HG02798 (cell line): Measurements from ENCODE around the gene FBXW9.
"Not testable (repeated sequence)": the region's sequence is repeated elsewhere in the genome, so short reads cannot be mapped to it uniquely, and the experiment has no call there.

Experiments used
- ATAC-seq: cut with Tn5 transposase; IDR thresholded peaks from one replicate; pipeline ENCODE4 v1.9.1; 2021; ENCODE audit warnings: mild to moderate bottlenecking; ENCODE audit not compliant: unreplicated experiment, poor library complexity

FBXW9 gene

GRCh38 chr19:12696366-12697335 is at the start of gene FBXW9:
Gene FBXW9 (minus strand): TSS chr19:12696631. CDS start chr19:12696581, 50 bp downstream.
- peak; percentile 79 for ATAC-seq

GRCh38 chr19:12745166-12745897 is 48.9 kb upstream of the FBXW9 start:
- no peak for ATAC-seq

GRCh38 chr19:12737835-12738351 is 41.5 kb upstream of the FBXW9 start:
- no peak for ATAC-seq

DNA sequence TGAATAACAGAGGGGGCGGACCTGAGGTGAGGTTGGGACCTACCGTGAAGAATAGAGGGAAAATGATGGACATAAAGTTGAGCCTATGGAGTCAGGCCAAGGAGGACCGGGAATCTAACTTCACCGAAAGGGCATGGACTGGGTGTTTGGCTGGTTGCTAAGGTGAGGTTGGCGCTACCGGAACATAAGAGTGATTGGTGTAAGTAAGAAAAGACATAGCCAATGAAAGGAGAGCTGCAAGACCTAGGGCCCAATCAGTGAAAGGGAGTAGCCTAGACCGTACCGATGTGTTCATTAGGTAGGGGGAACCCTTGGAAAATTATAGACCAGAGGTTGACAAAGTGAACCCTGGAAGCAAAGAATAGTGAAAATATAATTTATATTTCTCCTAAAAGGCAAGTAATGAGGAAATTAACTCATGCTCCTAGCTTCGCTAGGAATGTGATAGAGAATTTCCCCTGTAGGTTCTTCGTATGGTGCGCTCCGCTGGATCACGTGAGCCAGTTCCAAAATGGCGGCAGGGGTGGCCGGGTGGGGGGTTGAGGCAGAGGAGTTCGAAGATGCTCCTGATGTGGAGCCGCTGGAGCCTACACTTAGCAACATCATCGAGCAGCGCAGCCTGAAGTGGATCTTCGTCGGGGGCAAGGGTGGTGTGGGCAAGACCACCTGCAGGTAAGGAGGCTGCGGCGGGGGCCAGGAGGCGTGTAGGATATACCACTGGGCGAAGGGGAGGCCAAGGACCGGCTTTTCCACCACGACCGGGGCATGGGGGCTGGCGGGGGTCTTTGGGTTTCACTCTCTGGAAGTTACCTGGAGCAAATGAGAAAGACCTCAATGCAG is 40.8 kb upstream of the FBXW9 start, which contains the start of gene GET3:
Gene GET3, plus strand, starts transcription at position 503 of the 840 bp plus-strand sequence. Its CDS starts 9 bp downstream, at position 512.
- peak; percentile 78 for ATAC-seq

- ATAC-seq = no peak
These were observed 37.2 kb upstream of the FBXW9 start for GRCh38 chr19:12733369-12734214.

- no peak for ATAC-seq
These were observed 34.9 kb upstream of the FBXW9 start for GRCh38 chr19:12731337-12731736.

DNA sequence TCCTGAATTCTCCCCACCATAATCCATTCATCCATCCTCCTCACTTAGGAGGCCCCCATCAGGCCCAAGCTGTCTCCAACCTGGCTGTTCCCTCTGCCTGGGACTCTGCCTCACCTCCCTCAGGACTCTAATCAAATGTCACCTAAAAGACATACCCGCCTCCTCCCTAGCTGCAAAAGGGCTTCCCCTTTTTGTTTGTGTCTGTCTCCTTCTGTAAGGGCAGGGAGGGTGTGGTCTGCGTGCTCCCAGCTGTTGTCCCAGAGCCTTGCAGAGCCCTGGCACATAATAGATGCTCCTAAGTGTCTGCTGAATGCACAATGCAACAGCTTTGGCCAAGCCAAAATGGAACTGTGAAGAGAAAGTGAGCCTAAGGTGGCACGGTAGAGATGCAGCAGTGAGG is 33.6 kb upstream of the FBXW9 start:
- no peak for ATAC-seq

DNA sequence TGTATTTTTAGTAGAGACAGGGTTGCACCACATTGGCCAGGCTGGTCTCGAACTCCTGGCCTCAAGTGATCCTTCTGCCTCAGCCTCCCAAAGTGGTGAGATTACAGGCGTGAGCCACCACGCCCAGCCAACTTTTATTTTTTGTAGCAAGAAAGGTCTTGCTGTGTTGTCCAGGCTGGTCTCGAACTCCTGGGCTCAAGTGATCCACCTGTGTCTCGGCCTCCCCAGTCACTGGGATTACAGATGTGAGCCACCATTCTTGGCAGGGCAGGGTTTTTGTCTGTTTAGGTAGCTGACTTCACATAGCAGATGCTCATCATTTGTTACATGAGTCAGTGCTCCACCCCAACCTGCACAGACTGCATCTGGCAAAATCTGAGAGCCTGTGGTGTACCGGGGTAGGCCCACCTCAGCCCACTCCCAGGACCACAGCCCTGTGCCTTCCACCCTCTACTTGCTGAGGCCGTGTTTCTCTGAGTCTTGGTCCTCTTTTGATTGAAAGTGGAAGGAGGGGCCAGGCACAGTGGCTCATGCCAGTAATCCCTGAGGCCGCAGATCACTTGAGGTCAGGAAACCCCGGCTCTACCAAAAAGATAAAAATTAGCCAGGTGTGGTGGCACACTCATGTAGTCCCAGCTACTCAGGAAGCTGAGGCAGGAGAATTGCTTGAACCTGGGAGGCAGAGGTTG is 31.5 kb upstream of the FBXW9 start:
- ATAC-seq = no peak

- no peak for ATAC-seq
These were observed 30.5 kb upstream of the FBXW9 start for GRCh38 chr19:12726988-12727316.

GRCh38 chr19:12725612-12726011 is 29.2 kb upstream of the FBXW9 start:
- not testable (repeated sequence) for ATAC-seq

DNA sequence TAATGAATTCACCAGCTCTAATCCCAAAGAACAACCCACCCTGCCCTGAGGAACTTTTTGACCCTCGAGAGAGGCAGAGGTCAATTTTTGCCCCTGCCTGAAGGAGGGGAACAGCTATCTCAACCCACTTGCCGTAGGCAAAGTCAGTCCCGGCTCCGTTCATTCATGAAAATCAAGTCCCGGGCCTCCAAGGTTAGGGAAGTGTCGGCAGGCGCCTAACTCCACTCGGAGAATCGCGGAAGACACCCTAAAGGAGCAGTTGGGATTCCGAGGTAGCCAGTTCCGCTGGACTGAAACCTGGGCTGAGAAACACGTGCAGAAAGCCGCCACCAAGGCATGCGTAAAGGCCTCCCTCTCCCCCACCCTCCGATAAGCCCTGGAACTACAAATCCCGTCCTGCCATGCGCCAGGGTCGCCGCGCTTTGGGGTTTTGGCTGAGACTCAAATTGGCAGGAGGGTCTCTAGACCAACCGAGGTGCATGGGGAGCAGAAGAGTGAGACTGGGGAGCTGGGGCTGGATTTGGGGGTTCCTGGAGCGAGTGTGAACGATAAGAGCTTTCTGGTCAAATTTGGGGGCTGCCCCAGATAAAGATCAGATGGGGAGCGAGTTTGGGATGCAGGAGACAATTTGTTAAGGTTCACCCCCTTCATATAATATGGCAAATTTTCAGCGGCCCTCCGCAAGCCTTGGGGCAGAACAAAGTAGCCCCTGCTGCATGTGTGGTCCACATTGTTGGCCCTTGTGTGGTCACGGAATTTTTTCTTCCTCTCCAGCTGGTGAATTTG is 27.4 kb upstream of the FBXW9 start, which contains the start of gene TNPO2:
Gene TNPO2, minus strand, starts transcription at position 292 of the 786 bp plus-strand sequence. CDS start 2,955 bp downstream, outside the sequence.
- ATAC-seq = no peak

GRCh38 chr19:12723381-12723640 is 26.9 kb upstream of the FBXW9 start:
- ATAC-seq = no peak

DNA sequence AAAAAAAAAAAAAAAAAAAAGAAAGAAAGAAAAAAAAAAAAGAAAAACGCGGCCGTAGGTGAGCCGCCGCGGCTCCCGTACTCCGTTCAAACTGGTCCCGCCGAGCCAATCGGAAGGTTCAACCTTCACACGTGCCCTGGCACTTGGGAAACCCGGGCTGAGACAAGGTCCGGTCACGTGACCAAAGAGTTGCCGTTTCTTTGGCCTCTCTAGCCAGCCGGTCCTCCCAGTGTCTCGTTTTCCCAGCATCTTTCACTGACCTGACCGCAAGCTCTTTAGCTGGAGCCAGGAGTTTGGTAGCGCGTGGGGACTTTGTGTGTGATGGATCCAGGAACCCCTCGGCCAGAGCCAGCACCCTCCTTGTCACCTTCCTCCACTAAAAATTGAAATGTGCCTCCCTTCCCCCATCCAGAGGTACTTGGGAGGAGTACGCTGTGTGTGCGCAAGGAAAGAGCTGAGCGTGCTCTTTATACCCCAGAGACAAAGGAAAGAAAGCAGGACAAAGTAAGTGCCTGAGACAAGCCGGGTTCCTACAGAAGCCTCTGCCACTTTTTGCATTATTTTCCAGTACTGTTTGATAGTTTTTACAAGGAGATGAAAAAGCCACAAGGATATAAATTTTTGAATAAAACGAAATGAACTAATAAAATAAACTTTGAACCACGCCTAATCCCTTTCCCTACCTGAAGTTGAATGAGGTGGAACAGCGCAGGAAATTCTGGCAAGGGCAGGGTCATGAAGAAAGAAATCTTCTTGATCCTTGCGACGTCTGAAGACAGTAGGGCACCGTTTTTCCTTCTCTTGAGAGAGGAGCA is 26.3 kb upstream of the FBXW9 start:
- ATAC-seq = peak; percentile 92

DNA sequence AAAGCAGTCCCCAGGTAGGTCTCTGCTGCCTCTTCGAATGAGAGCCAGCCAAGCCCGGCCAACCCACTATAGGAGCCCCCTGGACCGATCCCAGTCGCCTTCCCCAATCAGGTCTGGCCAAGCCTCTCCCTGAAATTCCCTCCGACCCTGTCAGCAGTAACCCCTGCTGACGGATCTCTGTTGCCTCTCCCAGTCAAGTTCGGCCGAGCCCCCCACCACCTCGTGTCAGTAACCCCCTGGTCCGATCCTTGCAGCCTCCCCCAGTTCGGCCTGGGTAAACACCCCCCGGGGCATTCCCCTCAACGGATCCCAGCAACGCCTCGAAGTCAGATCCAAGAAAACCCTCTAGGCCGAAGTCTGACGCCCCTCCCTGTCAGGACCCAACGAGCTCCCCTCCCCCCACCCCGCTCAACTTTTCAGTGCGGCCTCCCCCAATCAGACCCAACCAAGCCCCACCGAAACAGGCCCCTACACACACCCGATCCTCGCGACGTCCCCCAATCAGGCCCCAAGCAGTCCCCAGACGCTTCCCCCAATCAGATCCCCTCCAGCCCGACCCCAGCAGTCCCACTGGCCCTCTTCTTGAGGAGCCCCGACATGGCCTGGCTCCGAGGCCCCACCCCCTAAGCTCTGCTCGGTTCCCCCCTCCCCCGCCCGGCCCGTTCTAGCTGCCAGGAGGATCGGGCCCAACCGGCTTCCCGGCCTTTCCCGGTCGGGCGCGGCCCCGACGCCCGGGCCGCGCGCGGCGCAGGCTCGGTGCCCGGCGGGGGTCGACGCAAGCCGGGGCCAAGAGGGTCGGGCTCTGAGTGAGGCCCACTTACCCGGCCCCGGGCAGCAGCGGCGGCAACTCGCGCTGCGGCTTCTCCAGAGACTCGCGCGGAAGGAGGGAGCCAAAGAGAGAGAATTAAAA is 25.5 kb upstream of the FBXW9 start:
- ATAC-seq = peak; percentile 25

GRCh38 chr19:12720851-12721655 is 24.6 kb upstream of the FBXW9 start:
- no peak for ATAC-seq
